ENCODE data around the gene DUS3L.
"Not testable (repeated sequence)": the region's sequence is repeated elsewhere in the genome, so short reads cannot be mapped to it uniquely, and the experiment has no call there.

DUS3L gene

DNA sequence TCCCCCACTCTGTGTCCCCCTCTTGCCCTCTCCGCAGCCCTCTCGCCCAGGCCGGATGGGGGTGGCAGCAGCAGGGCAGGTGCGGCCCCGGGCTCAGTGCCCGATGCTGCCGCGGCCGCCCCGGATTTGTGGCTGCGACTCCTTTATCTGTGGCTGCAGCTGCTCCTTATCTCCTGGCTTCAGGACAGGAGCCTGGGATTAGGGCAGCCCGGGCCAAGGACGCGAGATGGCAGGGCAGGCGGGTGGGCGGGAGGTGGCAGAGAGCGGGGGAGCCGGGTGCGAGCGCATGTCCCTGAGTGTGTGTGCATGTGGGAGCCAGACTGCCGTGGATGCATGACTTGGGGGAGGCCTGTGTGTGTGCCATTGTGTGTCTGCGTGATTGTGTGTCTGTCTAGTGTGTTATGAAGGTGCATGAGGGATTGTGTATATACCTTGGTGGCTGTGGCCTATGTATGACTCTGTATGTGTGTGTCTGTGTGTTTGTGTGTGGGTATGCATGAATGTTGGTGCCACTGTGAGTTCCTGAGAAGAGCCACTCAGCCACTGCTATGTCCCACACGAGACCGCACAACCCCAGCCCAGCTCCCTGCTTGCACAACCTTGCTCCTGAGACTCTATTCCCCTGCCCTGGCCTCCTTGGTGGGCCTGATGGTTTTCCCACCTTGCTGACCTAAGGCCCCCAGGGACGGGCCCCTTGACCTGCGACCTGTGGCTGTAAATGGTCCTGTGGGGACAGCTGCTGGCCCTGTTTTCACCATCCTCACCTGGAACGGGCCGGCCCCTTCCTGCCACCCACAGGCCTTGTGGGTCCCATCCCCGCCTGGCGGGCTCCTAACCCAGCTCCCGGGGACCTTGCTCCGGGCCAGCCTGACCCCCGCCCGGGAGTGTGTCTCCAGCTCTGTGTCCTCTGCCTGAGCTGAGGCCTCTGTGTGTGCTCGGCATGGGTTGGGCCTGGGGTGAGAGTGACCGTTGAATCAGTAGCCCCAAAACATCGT is 8.6 kb upstream of the DUS3L start:
- DNase-seq: no peak

DNA sequence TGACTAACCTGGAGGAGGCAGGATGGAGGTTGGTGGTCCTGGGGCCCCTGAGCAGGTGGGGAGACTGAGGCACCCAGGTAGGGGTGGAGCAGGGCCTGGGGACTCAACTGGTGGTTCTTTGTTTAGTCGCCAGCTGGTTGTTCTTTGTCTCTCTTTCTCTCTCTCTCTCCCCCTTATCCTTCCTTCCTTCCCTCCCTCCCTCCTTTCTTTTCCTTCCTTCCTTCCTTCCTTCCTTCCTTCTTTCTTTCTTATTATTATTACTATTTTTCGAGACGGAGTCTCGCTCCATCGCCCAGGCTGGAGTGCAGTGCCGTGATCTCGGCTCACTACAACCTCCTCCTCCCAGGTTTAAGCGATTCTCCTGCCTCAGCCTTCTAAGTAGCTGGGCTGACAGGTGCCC is 7.3 kb upstream of the DUS3L start:
- no peak for DNase-seq

GRCh38 chr19:5795382-5795919 is 4.5 kb upstream of the DUS3L start:
- DNase-seq: no peak

DNA sequence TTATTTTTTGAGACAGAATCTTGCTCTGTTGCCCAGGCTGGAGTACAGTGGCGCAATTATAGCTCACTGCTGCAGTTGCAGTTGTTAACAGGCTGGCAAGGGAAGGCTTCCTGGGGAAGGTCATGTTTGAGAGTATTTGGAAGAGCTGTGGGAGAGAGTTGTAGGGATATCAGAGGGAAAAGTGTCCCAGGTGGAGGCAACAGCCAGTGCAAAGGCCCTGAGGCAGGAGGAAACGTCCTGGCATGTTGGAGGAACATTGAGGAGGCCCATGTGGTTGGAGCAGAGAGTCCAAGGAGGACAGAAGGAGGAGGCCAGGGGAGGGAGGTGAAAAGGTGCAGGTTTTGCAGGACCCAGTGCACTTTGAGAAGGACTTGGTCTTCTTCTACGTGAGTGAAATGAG is 2.2 kb upstream of the DUS3L start:
- no peak for DNase-seq

DNA sequence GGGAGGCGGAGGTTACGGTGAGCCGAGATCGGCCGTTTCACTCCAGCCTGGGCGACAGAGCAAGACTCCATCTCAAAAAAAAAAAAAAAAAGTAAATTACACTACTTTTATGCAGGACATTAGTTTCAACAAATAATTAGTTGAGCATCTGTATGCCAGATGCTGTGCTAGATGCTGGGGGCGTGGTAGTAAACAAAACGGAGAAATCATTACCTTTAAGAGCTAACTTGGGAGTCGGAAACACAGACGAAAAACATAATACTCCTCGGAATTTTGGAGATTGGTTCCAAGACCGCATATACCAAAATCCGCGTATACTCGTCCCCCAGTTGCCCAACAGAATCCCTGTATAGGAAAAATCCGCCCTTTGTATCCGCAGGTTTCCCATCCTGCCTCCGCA is 1.3 kb upstream of the DUS3L start:
- no peak for DNase-seq

DNA sequence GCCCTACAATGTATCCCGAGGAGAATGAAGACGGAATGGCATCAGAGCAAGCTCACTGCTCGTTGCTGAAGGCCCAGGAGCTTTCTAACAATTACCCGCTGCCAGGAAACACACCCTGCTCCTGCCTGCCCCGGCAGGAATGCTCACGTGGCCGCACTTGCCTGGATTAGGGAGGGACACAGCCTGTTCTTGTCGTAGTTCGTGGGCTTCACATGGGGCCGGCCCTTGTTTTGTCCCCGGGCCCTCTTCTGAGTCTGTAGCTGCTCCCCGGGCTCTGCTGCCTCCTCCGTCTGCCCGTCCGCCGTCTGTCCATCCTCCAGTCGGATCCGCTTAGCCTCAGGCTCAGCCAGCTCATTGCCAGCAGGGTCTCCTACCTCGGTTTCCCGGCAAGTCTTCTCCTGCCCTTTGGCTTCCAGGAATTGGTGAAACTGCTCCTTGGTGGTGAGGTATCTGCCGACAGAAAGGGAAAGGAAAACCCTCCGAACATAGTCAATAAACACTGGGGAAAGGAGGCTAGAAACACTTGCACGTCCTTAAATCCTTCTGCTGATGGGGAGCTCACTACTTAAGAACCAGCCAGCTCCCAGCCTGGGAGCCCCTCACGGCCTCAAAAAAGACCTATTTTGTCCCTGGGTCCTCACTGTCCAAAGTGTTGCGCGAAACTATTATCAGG is 941 bp downstream of the DUS3L start:
- DNase-seq: no peak

DNA sequence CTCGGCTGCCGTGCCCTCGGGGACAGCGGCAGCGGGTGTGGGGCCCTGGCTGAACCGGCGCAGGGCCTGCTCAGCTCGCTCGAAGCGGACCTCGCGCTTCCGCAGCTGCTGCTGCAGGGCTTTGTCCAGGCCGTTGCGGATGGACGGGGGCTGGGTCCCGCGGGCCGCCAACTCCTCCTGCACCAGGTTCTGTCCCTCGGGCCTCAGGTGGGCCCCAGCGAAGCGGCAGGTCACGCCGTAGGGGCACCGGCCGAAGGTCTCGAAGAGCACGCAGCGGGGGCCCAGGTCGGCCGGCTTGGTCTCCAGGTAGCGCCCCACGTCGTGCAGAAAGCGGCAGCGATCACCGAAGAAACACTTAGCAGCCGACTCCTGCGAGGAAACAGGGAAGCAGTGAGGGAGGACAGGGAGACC is 1.6 kb downstream of the DUS3L start:
- DNase-seq: no peak

DNA sequence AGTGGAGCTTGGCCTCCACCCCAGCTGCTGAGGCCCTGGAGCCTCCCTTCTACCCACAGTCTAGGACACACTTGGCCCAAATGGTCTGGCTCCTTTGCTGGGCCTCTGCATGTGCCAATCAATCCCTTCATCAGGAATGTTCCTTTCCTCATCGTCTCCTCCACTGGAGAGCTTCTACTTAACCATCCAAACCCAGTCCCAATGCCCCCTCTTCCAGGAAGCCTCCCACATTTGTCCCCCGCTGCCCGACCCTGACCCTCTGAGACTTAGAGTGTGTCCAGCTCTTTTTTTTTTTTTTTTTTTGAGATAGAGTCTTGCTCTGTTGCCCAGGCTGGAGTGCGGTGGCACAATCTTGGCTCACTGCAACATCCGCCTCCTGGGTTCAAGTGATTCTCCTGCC is 2.5 kb downstream of the DUS3L start:
- no peak for DNase-seq

DNA sequence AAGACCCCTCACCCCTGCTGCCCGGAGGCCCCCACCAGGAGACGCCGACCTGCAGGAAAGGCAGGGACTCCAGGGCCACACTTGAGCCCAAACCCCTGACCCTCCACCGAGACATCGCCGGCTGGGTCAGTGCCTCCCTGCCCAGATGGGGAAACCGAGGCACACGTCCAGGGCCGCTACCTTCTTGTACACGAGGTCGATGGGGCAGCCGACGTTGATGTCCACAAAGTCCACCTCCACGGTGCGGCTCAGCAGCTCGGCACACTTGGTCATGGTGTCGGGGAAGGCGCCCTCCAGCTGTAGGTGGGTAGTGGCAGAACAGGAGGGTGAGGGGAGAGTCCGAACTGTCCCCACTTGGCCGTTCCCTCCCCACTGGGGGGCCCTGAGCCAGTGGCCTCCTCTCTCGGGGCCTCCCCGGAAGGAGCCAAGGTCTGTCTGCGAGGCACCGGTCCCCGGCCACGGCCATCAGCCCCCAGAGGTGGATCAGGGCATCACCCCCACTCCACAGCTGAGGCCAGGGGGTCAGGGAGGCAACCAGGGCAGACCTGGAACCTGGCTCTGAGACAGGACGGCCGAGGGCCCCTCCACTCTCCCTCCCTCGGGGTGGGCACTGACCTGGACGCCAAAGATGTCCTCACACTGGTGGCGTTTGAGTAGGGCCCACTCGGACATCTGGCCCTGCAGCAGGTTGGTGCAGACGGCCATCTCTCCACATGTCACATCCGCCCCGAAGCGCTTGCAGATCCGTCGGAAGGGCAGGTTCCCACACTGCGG is 3.4 kb downstream of the DUS3L start:
- no peak for DNase-seq

DNA sequence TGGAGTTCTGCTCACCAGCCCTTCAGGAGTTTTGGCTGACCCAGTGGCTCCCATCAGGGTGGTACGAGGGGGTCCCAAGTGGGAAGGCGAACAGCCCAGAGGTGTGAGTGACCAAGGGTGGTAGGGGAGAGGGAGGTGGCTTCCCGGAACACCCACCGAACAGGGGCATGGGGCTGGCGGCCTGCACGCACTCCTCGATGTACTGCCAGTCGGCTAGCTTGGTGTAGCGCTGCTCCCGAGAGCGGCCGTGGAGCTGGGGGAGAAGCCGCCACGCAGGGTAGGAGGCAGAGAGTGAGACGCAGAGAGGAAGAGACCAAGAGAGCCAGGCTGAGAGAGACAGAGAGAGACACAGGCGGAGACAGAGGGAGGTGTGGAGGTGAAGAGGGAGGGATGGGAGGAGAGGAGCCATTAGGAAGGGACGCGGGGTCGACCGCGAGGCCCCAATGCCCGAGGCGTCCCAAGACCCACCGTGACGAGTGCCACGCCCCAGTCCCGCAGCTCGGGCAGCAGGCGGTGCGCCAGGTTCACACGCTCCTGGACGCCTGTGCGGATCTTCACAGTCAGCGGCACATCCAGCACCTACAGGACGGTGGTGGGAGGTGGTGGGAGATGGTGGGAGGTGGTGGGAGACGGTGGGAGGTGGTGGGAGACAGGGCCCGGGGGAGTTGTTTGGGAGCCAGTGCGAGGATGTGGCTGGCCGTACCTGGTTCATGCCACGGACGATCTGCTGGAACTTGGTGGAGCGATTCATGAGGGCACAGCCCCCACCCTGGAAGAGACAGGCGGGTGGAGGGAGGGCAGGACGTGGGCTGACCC is 4.2 kb downstream of the DUS3L start:
- no peak for DNase-seq

DNA sequence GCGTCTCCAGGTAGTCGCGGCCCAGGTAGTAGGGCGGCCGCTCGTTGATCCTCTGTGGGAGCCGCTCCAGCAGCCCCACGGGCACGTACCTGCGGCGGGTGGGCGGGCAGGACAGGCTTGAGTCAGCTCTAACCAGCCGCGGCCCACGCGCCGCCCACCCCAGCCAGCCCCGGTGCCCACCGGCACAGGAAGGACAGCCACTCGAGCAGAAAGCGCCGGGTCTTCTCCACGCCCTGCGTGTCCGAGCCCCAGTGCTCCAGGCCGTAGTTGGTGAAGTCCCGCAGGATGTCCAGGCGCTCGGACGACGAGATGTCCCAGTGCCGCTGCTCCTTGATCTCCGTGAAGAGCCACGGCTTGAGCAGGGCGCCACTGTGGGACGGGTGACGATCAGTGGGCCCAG is 5.5 kb downstream of the DUS3L start:
- DNase-seq: no peak

- DNase-seq: no peak
Observed at GRCh38 chr19:5784581-5785147, 6.3 kb downstream of the DUS3L start, which contains the start of gene PRR22. Gene PRR22, minus strand, starts transcription at chr19:5784746. Its CDS starts 86 bp downstream, at chr19:5784660.

GRCh38 chr19:5782945-5783919 is 7.7 kb downstream of the DUS3L start:
- DNase-seq: no peak

DNA sequence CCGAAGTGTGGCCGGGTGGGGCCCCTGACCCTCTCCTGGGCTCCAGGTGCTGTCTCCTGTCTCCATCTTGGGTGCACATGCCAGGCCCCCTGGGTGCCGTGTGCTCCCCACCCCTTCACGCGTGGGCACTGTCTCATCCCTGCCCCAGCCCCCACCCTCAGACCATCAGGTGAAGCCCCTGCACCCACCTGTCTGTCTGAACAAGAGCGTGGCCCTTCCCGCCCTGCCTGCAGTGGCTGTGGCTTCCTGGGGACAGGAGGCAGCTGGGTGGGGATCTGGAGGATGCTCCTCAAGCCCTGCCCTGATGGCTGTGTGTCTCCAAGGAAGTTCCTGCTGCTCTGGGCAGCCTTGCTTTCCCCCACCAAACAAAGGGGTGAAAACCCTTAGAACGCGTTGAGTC is 8.6 kb downstream of the DUS3L start:
- DNase-seq: no peak

DNA sequence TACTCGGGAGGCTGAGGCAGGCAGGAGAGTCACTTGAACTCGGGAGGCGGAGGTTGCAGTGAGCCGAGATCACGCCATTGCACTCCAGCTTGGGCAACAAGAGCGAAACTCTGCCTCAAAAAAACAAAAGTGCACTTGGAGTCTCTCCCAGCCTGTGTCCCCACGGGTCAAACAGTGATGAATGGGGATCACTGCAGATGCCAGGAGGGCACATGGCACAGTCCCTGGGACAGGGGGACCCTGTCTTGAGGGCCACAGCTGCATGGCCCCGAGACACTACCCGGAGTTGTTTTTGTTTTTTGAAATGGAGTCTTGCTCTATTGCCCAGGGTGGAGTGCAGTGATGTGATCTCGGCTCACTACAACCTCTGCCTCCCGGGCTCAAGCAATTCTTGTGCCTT is 10.0 kb downstream of the DUS3L start:
- not testable (repeated sequence) for DNase-seq

DNA sequence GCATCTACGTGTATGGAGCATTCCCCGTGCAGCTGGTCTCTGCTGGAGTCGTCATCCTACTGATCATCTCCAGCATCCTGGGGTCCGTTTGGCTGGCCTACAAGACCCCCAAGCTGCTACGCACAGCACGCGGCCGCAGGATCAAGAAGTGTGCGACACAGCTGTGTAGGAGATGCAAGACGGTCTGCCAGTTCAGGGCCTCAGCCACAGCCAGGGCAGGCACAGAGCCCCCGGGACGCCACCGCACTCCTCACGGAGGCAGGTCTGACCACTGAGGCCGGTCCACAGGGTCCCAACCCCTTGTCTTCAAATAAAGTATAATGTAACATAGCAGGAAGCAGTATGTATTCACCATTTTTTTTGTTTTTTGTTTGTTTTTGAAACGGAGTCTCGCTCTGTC is 12.6 kb downstream of the DUS3L start:
- DNase-seq: no peak

DNA sequence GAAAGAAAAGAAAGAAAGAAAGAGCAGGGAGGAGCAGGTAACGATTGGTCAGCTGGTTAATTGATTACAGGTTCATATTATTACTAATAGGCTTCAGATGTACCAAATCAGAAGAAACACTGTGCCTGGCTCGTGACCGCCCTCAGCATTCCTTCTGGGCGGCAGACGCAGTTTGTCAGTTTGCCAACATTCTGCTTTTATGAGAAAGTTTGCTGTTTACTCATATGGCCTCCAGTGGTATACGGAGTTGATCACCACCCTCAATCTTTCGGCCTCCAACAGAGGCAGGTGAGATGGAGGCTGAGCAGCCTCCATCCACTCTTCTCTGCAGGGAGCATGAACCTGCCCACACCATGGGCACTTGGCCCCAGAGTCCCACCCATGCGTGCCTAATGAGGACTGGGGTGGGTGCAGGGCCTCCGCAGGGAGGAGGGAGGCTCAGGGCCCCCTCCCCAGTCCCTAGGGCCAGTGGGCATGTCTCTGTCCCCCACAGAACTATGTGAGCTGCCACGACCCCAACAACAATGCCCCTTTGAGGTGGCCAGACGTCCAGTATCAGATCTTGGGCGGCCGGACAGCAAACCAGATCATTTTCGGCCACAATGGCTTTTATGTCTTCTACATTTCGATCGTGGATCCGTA is 15.2 kb downstream of the DUS3L start:
- DNase-seq: no peak

DNA sequence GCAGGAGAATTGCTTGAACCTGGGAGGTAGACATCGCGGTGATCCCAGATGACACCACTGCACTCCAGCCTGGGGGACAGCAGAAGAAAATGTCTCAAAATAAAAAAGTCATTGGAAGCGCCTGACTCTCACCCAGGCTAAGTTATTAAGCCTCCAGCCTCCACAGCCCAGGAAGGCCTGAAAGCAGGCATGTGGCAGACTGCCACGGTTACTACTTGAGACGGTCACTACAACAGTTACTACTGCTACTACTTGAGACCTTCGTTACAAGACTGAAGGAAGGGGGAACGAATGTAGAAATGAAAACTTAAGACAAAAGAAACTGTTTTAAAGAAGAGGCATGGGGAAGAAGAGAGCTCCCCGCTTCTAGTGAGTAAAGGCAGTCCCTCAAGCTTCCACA is 16.0 kb downstream of the DUS3L start:
- DNase-seq: no peak

- DNase-seq: no peak
Observed at GRCh38 chr19:5773276-5773675, 17.7 kb downstream of the DUS3L start.

DNA sequence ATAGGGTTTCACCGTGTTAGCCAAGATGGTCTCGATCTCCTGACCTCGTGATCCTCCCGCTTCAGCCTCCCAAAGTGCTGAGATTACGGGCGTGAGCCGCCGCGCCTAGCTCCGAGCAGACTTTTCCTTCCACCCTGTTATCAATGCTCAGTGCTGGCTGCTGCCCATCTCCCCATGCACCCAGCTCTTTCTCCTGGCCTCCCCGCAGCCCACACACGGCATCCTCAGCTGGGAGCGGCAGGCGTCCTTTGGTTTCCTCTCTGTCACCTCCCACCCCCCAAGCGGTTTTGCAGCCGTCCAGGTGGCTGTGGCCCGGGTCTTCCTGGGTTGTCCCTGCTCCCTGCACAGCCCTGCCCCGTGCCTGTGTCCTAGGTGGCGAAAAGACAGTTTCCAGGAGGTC is 18.5 kb downstream of the DUS3L start:
- no peak for DNase-seq

All from NCI-H146 (cell line).